H1 (cell line): ENCODE results near the gene ADGRG1. TPM values are rescaled to one million over a fixed set of nuclear protein-coding genes. Genes with fewer than 3 reads are reported as not detected.

Source experiments
- HDAC6 ChIP-seq: IDR thresholded peaks from one replicate; pipeline ENCODE4 v1.7.1; 2012; ENCODE audit warnings: low read depth, mild to moderate bottlenecking, inconsistent platforms, low read length, moderate library complexity
- MAFK ChIP-seq: IDR thresholded peaks from 2 replicates; pipeline ENCODE4 v1.6.1; 2012; ENCODE audit warnings: low read depth, mild to moderate bottlenecking, improper control_type of control experiment, low read length
- POU5F1 ChIP-seq: IDR thresholded peaks from 2 replicates; pipeline ENCODE4 v1.6.1; 2011; ENCODE audit warnings: low read depth, mild to moderate bottlenecking, low read length, moderate library complexity
- RXRA ChIP-seq: IDR thresholded peaks from 2 replicates; pipeline ENCODE4 v1.6.1; 2011; ENCODE audit warnings: low read depth, mild to moderate bottlenecking, low read length, moderate library complexity; ENCODE audit not compliant: insufficient read depth
- SP1 ChIP-seq: IDR thresholded peaks from 2 replicates; pipeline ENCODE4 v1.6.1; 2011; ENCODE audit warnings: low read depth, low read length
- polyA plus RNA-seq, 7 experiments: library from polyadenylated mRNA; depleted of rRNA in 3 of 7; stranded (reverse) in 5 of 7; unstranded in 2 of 7; fragments of >200 nt in 5 of 7; fragments of 200-250 nt in 2 of 7; gene quantifications; 1 replicate in 5 of 7; 2 replicates in 1 of 7; 4 replicates in 1 of 7; pipeline versions ENCODE4 v1.2.1 to v1.2.3, GENCODE V29; 2011 to 2013; ENCODE audit warnings: missing spikeins in 2 of 7, mixed read lengths in 2 of 7
- total RNA-seq: library from RNA; stranded (reverse); fragmentation: NEBNext Ultra II Directional; extraction: Animal tissue kit (Norgen Biotek cat#: 25700); gene quantifications from 2 replicates; pipeline ENCODE4 v1.2.1, GENCODE V29; 2021

The ADGRG1 gene
- total and polyA plus RNA-seq, 2 of the 8 experiments (the other 6 are each of a cell fraction or from before 2014, with no cell fraction given): 1.3 to 2.6 TPM

DNA sequence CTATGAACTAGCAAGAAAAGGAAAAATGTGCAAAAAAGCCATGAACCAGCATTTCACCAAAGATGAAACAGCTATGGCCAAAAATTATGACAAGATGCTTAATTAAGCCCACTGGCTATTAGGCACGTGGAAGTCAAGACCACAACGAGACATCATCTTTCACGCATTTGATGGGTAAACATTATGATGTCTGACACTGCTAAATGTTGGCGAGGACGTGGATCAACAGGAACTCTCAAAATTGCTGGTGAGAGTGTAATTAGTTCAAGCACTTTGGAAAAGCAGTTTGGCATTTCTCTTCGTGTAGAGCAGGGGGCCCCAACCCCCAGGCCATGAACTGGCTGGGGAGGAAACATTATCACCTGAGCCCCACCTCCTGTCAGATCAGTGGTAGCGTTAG lies 39.6 kb upstream of the ADGRG1 start (continued):
- no peak for TF ChIP-seq MAFK
- TF ChIP-seq RXRA: no peak
- TF ChIP-seq SP1: no peak
- no peak for TF ChIP-seq POU5F1
- TF ChIP-seq HDAC6: no peak
